DMS114 treated with DMSO at 0.1 percent for 48 hours (cell line): ENCODE measurements around the gene IQCM.

Experiments
- DNase-seq: peaks from one replicate; lab custom pipeline; 2025; ENCODE audit not compliant: unreplicated experiment; lab: John Stamatoyannopoulos, UW

IQCM gene

GRCh38 chr4:149321438-149321837 lies 494.2 kb downstream of the IQCM start:
- no peak for DNase-seq

DNA sequence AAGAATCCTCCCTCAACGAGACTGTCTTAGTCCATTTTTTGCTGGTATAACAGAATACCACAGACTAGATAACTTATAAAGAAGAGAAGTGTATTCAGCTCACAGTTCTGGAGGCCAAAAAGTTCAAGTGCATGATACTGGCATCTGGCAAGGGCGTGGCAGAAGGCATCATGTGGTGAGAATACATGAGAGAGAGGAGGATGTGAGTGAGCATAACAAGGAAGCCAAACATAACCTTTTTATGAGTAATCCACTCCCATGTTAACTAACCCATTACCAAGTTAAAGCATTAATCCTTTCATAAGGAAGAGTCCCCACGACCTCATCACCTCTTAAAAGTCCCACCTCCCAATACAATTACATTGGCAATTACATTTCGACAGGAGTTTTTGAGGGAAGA lies 504.6 kb downstream of the IQCM start:
- DNase-seq: no peak

DNA sequence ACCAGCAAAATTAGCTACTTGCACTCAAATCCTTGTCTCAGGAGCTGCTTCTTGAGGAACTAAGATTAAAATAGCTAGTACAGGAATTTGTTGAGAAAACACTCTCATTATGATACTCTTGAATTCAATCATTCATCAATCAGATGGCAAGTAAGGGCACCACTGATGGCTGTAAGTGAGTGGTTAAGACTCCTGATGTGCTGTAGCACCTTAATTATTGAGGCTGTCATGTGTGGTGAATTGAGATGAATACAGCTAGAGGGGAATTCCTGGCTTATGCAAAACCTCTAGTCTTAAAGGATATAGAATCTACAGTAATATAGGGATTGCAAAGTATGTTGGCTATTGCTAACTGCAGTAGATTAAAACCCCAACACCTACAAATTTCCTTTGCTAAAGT lies 509.1 kb downstream of the IQCM start:
- no peak for DNase-seq
